ENCODE data around the gene NPR1.

Gene NPR1

DNA sequence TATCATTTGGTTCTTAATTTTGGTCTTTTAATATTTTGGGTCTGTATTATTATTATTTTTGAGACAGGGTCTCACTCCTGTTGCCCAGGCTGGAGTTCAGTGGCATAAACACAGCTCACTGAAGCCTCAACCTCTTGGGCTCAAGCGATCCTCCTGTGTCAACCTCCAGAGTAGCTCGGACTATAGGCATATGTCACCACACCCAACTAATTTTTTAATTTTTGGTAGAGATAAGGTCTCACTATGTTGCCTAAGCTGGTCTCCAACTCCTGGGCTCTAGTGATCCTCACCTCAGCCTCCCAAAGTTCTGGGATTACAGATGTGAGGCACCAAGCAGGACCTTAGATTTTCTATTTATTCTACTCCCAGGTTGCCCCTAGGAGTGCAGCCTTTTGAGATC, 5.0 kb upstream of the NPR1 start:
- H3K9me3 ChIP-seq (ENCODE audit: control insufficient read depth, insufficient read depth, low read length), result no peaks in the 10 kb centered on the region
- no peaks in the 10 kb centered on the region for H3K9me2 ChIP-seq (replicated peaks; ENCODE audit: control insufficient read depth, low read length)
- TF ChIP-seq, protein P1, sequence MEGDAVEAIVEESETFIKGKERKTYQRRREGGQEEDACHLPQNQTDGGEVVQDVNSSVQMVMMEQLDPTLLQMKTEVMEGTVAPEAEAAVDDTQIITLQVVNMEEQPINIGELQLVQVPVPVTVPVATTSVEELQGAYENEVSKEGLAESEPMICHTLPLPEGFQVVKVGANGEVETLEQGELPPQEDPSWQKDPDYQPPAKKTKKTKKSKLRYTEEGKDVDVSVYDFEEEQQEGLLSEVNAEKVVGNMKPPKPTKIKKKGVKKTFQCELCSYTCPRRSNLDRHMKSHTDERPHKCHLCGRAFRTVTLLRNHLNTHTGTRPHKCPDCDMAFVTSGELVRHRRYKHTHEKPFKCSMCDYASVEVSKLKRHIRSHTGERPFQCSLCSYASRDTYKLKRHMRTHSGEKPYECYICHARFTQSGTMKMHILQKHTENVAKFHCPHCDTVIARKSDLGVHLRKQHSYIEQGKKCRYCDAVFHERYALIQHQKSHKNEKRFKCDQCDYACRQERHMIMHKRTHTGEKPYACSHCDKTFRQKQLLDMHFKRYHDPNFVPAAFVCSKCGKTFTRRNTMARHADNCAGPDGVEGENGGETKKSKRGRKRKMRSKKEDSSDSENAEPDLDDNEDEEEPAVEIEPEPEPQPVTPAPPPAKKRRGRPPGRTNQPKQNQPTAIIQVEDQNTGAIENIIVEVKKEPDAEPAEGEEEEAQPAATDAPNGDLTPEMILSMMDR (IDR thresholded peaks at IDR 0.05; ENCODE audit: low read depth, low read length, poor library complexity, severe bottlenecking), result no peak
- no peak for TF ChIP-seq EZH2phosphoT487 (IDR thresholded peaks at IDR 0.05; ENCODE audit: borderline replicate concordance, low read length)
- H3K4me2 ChIP-seq (ENCODE audit: low read length), result no peak overlapping the region
- peaks cover 9% of the 10 kb centered on the region; the same call in 1 of the 2 replicates for H3F3A ChIP-seq (ENCODE audit: control insufficient read depth, insufficient read depth)
- peaks cover 22% of the 10 kb centered on the region for H3K36me3 ChIP-seq (ENCODE audit: control insufficient read depth, low read length)
- H3K79me2 ChIP-seq (ENCODE audit: control insufficient read depth, low read length), result peaks cover 23% of the 10 kb centered on the region
- H3K4me3 ChIP-seq (ENCODE audit: low read length), result no peak overlapping the region
- peaks cover 7% of the 10 kb centered on the region for H3K27me3 ChIP-seq (ENCODE audit: control insufficient read depth, low read length)
- H3K27ac ChIP-seq (ENCODE audit: low read depth, low read length), result no peak overlapping the region
- H4K20me1 ChIP-seq (ENCODE audit: control insufficient read depth, insufficient read depth, low read depth, low read length), result no peaks in the 10 kb centered on the region
- H3K4me1 ChIP-seq (ENCODE audit: control insufficient read depth, low read length), result peaks cover 18% of the 10 kb centered on the region

DNA sequence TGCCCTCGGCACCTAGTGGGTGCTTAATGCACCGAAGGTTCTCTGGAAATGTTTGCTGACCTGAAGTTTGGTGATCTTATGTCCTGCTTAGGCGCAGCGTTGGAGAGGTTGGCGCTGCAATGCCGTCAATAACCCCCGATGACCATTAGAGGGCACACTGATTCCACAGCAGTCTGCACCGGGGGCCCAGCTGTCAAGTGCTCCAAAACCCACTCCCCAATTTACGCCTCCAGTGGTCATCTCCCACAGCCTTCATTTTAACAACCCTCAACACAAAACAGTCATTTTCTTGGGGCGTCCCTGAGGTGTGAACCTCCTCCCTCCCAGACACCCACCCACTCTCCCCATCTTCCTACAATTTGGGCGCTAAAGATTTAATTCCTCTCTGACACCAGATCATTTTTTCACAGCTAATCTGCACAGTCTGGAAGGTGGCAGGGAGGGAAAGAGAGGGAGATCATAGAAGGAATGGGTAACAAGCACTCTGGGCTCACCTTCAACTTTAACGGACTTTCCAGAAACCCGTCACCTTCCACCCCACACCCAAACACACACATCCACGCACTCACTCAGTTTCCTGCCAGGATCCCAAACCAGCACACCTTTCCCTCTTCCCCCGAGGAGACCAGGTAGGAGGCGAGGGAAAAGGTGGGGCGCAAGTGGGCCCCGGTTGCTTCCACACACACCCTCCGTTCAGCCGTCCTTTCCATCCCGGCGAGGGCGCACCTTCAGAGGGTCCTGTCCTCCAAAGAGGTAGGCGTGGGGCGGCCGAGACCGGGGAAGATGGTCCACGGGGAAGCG, 570 bp upstream of the NPR1 start:
- H3K27me3 ChIP-seq (ENCODE audit: control insufficient read depth, low read length), result peaks cover 45% of the 10 kb centered on the region
- TF ChIP-seq EZH2phosphoT487 (IDR thresholded peaks at IDR 0.05; ENCODE audit: borderline replicate concordance, low read length), result no peak
- TF ChIP-seq, protein P1 (IDR thresholded peaks at IDR 0.05; ENCODE audit: low read depth, low read length, poor library complexity, severe bottlenecking), result peak; percentile 99
- H3K9me3 ChIP-seq (ENCODE audit: control insufficient read depth, insufficient read depth, low read length), result no peaks in the 10 kb centered on the region
- H3K36me3 ChIP-seq (ENCODE audit: control insufficient read depth, low read length), result no peaks in the 10 kb centered on the region
- no peaks in the 10 kb centered on the region for H4K20me1 ChIP-seq (ENCODE audit: control insufficient read depth, insufficient read depth, low read depth, low read length)
- no peaks in the 10 kb centered on the region for H3K9me2 ChIP-seq (replicated peaks; ENCODE audit: control insufficient read depth, low read length)
- no peak overlapping the region for H3K27ac ChIP-seq (ENCODE audit: low read depth, low read length)
- H3K79me2 ChIP-seq (ENCODE audit: control insufficient read depth, low read length), result no peaks in the 10 kb centered on the region
- no peak overlapping the region for H3K4me3 ChIP-seq (ENCODE audit: low read length)
- H3K4me1 ChIP-seq (ENCODE audit: control insufficient read depth, low read length), result peaks cover 9% of the 10 kb centered on the region
- no peaks in the 10 kb centered on the region for H3F3A ChIP-seq (ENCODE audit: control insufficient read depth, insufficient read depth)
- H3K4me2 ChIP-seq (ENCODE audit: low read length), result peak overlapping the region; percentile 20; the same call in 1 of the 2 replicates

DNA sequence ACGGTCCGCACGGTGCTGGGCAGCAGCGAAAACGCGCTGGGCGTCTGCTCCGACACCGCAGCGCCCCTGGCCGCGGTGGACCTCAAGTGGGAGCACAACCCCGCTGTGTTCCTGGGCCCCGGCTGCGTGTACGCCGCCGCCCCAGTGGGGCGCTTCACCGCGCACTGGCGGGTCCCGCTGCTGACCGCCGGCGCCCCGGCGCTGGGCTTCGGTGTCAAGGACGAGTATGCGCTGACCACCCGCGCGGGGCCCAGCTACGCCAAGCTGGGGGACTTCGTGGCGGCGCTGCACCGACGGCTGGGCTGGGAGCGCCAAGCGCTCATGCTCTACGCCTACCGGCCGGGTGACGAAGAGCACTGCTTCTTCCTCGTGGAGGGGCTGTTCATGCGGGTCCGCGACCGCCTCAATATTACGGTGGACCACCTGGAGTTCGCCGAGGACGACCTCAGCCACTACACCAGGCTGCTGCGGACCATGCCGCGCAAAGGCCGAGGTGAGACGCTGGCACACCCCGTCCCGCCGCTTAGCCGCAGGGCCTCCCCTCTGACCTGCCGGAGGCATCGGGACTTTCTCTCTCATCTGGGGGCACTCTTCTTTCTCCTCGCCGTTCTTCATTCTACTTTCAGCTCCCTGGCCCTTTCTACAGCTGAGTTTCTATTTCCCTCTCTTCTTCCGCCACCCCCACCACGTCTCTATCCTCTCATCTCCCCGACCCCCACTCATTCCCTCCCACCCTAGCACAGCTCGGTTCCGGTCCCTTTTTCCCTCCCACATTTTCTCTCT, 1.0 kb downstream of the NPR1 start:
- Histone ChIP-seq H4K20me1 (ENCODE audit: control insufficient read depth, insufficient read depth, low read depth, low read length) (no peaks in the 10 kb centered on the region), H3K9me3 (ENCODE audit: control insufficient read depth, insufficient read depth, low read length) (no peaks in the 10 kb centered on the region), H3K79me2 (ENCODE audit: control insufficient read depth, low read length) (no peaks in the 10 kb centered on the region), H3K9me2 (replicated peaks; ENCODE audit: control insufficient read depth, low read length) (no peaks in the 10 kb centered on the region), H3K4me3 (ENCODE audit: low read length) (peak overlapping the region; percentile 48), H3K4me2 (ENCODE audit: low read length) (peak overlapping the region; percentile 54), H3K27ac (ENCODE audit: low read depth, low read length) (no peak overlapping the region), H3K27me3 (ENCODE audit: control insufficient read depth, low read length) (peaks cover 51% of the 10 kb centered on the region), H3K36me3 (ENCODE audit: control insufficient read depth, low read length) (no peaks in the 10 kb centered on the region), H3F3A (ENCODE audit: control insufficient read depth, insufficient read depth) (no peaks in the 10 kb centered on the region), H3K4me1 (ENCODE audit: control insufficient read depth, low read length) (peaks cover 9% of the 10 kb centered on the region)
- peak; percentile 71; the same call in 1 of the 2 replicates for TF ChIP-seq EZH2phosphoT487 (IDR thresholded peaks at IDR 0.05; ENCODE audit: borderline replicate concordance, low read length)
- TF ChIP-seq, protein P1 (IDR thresholded peaks at IDR 0.05; ENCODE audit: low read depth, low read length, poor library complexity, severe bottlenecking), result no peak
